GOT3 (cell line): ENCODE data around the gene DGKQ.
"Not testable (repeated sequence)": the region's sequence is repeated elsewhere in the genome, so short reads cannot be mapped to it uniquely, and the experiment has no call there.

ENCODE experiments used
- DNase-seq: peaks from one replicate; lab custom pipeline; 2025; ENCODE audit warnings: mixed read lengths; lab: John Stamatoyannopoulos, UW

DGKQ gene

GRCh38 chr4:976016-976415 is 2.6 kb upstream of the DGKQ start:
- not testable (repeated sequence) for DNase-seq

GRCh38 chr4:974668-975067 is 1.3 kb upstream of the DGKQ start:
- DNase-seq: no peak

GRCh38 chr4:972651-973424 is 531 bp downstream of the DGKQ start:
- DNase-seq: no peak

GRCh38 chr4:971666-972500 is 1.5 kb downstream of the DGKQ start:
- no peak for DNase-seq

GRCh38 chr4:970854-971520 is 2.4 kb downstream of the DGKQ start:
- DNase-seq: no peak

GRCh38 chr4:970046-970745 is 3.2 kb downstream of the DGKQ start:
- DNase-seq: no peak

DNA sequence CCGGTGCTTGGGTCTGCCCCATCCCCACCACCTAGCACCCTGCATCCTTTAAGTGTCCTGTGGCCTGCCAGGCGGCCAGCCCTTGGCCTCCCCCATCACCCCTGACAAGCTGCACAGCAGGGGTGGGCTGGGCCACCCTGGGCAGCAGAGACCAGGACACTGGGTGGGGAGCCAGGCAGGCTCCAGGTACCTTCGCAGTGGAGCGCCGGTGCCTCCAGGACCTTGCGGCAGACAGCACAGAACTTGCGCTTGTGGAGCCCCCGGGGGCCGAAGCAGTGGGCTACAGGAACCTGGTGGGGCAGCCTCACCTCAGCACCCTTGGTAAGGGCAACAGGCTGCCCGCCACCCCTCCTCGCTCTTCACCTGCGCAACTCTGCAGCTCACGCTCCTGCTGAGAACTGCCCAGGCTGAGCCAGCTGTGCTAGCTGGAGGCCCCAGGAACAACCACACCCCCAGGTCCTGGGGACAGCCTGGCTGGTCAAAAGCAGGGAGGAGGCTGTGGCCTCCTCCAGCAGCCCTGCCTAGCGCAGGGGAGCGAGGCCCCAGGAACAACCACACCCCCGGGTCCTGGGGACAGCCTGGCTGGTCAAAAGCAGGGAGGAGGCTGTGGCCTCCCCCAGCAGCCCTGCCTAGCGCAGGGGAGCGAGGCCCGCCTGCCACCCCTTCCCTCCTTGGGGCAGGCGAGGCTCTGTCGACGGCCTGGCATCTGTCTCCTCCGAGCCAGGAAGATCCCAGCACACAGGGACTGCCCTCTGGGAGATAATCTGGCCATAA is 4.6 kb downstream of the DGKQ start:
- no peak for DNase-seq

DNA sequence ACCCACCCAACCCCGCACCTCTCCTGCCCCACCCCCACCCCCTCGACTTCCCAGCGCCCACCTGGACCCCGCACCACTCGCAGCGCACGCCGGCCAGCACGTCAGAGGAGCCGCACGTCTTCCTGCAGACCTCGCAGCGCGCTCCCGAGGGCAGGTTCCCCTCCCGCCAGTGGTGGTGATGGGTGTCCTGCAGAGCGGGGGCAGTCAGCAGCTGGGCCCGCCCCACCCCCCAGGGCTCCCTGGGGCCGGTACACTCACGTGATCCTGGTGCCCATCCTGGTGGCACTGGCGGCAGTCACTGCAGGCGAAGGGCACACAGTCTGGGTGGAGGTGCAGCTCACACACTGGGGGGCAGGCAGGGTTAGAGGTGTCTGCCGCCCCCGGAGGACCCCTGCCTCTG is 5.1 kb downstream of the DGKQ start:
- DNase-seq: no peak

DNA sequence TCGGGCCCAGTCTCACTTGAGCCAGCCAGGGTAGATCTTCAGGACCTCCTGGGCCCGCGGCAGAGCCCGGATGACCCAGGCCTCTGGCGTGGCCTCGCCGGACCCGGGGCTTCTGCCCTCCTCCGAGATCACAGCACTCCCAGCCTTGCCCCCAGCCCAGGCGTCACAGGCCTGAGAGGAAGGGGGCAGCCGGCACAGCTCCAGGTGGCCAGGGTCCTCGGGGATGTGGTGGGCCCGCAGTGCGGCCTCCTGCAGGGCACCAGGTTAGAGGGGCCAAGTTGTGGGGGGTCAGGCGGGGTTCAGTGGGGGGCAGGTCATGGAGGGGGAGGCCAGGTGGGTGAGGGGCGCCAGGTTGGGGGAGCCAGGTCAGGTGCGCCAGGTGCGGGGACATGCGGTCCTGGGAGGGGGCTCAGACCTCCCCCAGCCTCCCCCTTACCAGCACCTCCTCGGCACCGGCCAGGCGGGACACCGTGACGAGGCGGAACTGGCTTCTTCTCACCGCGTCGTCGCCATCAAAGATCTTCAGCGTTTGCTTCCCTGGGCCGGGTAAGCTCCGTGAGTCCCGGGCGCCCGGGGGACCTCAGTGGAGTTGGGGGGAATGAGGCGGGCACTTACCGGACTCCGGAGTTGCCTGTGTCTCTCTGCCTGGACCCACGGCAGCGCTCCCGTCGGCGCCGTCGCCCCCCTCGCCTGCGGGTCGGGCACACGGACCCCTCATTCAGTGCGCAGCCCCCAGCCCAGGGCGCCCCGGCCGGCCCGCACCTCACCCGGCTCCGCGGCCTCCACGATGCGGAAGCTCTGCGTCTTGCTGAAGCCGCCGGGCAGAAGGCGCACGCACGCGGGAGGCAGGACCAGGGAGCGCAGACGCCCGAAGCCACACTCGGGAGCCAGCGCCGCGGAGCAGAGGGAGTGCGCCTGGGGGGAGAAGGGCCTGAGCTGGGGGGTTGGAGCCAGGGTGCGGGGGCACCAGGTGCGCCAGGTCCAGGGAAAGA is 6.0 kb downstream of the DGKQ start:
- no peak for DNase-seq

DNA sequence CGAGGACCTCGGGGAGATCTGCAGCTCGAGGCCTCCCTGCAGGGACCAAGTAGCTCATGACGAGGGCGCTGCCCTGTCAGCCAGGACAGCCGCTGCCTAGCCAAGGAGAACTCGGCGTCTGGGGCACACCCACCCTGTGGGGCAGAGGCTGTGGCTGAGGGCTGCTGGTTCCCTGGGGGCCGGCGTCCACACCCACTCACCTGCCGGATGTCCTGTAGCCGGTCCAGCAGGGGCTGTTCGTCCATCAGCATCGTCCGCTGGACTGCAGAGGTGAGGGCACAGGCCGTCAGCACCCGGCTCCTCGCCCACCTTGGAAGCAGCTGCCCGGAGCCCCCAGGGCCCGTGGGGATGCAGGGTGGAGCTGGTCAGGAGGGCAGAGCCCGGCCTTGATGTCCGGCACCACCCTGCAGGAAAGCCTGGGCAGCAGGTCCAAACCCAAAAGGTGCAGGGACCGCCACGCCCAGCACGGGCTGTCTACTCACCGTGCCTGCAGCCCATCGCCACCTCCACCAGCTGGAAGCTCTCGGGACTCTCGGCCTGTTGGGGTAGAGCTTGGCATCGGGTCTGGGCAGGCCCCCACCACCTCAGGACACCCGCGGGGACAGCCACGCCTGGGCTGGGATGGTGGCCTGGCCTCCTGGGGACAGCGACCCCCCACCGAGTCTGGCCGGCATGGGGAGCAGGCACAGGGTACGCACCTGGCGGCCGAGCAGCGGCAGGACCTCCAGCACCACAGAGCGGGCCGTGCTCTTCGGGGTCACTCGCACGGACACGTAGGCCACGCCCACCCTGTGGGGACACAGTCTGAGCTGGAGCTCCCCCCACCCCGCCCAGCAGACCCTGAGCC is 6.9 kb downstream of the DGKQ start:
- no peak for DNase-seq

GRCh38 chr4:965766-966134 is 7.6 kb downstream of the DGKQ start:
- no peak for DNase-seq

DNA sequence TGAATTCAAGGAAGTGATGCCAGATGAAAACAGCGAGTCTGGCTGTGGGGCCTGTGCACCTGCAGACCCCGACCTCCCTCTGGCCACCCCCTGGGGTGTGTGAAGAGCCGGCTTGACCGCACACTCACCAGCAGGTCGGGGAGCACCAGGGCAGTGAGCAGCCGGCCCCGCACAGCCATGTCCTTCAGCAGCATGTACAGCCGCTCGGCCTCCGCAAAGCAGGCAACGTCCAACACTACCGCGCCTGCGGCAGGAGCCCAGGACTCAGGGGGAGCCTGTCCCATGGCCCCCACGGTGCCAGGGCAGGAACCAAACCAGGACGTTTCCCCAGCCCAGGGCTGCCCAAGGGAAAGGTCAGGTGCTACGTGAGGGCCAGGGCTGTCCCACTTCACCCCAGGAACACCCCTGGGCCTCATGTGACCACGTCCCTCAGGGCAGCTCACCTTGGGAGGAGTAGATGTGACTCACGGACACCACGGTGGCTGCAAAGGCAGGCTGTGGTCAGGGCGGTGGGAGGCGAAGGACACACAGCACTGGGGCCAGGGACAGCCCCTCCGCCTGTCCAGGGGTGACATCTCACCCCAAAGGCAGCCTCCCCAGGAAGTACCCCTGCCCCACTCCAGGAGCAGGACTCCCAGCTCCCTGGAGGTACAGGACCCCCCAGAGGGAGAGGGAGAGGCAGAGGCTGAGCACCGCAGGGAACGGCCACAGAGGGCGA is 8.2 kb downstream of the DGKQ start:
- DNase-seq: no peak

DNA sequence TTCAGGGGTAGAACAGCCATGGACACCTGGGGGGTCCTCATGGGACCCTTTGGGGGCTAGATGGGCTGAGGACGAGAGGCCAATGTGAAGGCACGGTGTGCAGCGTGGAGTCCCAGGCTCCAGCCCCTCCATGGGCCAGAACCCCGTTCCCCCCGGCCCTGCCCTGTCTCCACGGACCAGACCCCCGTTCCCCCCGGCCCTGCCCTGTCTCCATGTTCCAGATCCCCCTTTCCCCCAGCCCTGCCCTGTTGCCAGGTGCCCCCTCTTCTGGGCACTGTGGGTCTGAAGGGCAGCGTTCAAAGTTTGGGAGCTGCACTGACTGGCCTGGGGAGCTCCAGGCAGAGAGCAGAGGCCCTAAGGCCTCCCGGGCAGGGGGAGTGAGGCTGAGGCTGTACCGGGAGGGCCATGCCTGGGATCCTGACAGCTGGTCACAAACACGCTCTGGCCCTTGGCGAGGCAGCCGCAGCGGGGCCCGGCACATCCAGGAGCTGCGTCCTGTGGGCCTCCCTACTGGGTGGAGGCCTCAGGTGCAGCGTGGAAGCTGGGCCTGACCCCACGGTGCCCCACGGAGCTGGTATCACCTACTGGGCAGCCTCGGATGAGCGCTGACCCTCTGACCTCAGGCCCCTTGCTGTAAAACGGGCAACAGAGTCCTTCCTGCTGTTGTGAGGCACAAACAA is 8.9 kb downstream of the DGKQ start:
- no peak for DNase-seq

DNA sequence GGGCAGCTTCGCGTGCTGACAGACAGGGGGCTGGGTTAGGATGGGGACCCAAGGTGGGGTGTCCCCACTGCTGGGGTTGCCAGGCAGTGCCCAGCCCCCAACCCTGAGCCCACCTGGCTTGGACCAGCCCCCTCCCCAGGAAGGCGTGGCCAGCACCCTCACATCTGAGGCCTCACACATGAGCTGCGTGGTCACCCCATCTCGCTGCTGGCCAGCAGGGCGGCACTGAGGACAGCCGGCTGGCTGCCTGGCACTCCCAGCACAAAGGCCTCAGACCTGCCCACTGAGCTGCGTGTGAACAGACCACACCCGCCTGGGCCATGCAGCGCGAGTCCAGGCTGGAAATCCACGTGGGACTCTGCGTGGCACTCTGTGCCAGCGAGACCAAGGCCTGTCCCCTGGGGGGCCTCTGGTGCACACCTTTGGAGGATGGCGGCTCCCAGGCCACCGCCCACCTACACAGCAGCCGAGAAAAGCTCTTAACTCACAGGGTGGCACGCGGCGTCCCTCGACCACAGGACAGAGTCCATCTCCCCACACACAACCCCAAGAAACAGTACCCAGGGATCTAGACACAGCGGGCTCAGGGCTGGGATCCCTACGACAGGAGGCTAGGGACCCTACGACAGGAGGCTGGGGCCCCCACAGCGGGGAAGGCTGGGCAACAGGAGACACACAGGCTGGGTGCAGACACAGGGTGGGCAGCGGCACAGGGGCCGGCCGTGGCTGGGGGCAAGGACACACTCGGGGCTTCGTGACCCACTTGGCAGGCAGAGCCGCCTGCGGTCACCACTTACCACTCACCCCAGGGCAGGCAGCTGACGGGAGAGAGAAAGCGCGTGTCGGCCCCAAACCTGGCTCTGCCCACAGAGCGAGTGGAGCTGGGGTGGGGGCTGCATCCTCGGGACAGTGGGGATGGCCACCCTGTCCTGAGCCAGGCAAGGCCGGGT is 9.8 kb downstream of the DGKQ start:
- no peak for DNase-seq

DNA sequence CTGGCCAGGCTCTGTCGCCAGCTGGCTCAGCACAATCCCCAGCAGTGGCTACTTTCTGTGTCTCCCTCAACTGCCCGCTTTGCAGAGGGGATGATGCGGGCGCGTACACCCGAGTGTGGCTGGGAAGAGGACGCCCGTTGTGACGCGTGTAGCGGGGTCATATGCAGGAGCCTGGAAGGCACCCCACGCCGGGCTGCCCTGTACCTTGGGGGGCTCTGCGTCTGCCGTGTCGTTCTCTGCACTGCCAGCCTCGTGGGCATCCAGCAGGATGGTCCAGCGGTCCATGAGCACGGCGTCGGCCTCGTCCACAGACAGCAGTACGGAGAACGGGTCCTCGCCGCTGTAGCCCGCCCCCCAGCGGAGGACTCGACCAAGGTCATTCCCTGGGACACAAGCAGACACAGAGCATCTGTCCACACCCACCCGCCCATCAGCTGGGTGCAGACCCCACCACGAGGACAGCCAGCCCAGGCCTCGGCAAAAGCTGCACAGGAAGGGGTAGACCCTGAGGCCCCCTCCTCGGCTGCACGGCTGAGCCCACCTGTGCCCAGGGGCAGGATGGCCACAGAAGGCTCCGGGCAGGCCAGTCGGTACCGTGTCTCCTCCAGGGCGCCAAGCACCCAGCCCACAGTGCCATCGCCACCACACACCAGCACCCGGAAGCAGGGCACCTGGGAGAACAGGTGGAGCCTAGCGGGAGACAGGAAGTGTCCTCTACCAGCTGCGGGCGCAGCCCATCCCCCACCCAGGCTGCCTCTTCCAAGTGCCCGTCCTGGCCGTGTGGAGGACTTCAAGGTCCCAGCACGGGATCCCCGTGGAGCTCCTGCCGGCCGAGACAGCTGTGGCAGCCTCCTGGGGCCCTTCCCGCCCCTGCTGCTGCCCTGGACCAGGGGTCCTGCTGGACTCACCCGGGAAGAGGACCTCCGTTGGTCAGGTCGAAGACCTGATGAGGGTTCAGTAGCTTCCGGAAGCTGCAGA is 10.8 kb downstream of the DGKQ start:
- no peak for DNase-seq
